SJCRH30 (cell line): ENCODE data around the gene MEIG1. TPM values are rescaled to one million over a fixed set of nuclear protein-coding genes. Genes with fewer than 3 reads are reported as not detected.
"Not testable (repeated sequence)": the region's sequence is repeated elsewhere in the genome, so short reads cannot be mapped to it uniquely, and the experiment has no call there.

Experiments
- DNase-seq, 2 experiments: peaks; one replicate each; pipeline ENCODE4 v3.0.0-alpha.2; 2015 to 2020
- H3K27ac ChIP-seq: fragments of 250-450 bp; sonication (Bioruptor Pico); 2 replicates; pipeline ENCODE4 v1.5.1; 2020; ENCODE audit warnings: mild to moderate bottlenecking, moderate library complexity
- H3K27me3 ChIP-seq: fragments of 250-450 bp; sonication (Bioruptor Pico); 2 replicates; pipeline ENCODE4 v1.5.1; 2020; ENCODE audit warnings: mild to moderate bottlenecking, moderate library complexity
- H3K36me3 ChIP-seq: fragments of 250-450 bp; sonication (Bioruptor Pico); 2 replicates; pipeline ENCODE4 v1.5.1; 2020; ENCODE audit warnings: mild to moderate bottlenecking, moderate library complexity
- H3K4me1 ChIP-seq: fragments of 250-450 bp; sonication (Bioruptor Pico); 2 replicates; pipeline ENCODE4 v1.5.1; 2020; ENCODE audit warnings: mild to moderate bottlenecking, moderate library complexity
- H3K4me3 ChIP-seq: fragments of 250-450 bp; sonication (Bioruptor Pico); 2 replicates; pipeline ENCODE4 v1.5.1; 2020; ENCODE audit warnings: mild to moderate bottlenecking, moderate library complexity
- H3K9me3 ChIP-seq: fragments of 250-450 bp; sonication (Bioruptor Pico); replicated peaks from 2 replicates; pipeline ENCODE4 v1.5.1; 2020; ENCODE audit warnings: mild to moderate bottlenecking, moderate library complexity
- total RNA-seq: library from RNA; depleted of rRNA; stranded (reverse); fragments of >200 nt; shearing (Covaris generic); gene quantifications from 2 replicates; pipeline ENCODE4 v1.2.3, GENCODE V29; 2014

MEIG1 gene
- total RNA-seq, 1 experiment from 2014 or later = not detected

DNA sequence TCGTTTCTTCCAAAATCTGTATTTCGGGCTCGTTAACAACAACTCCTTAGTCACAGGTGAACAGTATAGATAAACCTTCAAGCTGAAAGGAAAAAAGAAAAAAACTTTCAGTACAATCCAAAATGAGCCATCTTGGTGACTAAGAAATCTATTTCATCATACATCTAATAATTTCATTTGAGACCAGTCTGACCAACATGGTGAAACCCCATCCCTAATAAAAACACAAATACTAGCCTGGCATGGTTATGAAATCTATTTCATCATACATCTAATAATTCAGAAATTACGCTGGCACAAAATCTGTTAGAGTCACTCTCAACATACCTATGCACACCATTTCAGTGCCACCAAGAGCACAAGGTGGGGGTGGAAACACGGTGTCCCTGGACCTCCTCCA lies 14.1 kb upstream of the MEIG1 start:
- no peak overlapping the region for H3K4me3 ChIP-seq
- no peaks in the 10 kb centered on the region for H3K4me1 ChIP-seq
- H3K36me3 ChIP-seq = peaks cover 16% of the 10 kb centered on the region
- H3K27me3 ChIP-seq = no peaks in the 10 kb centered on the region
- DNase-seq = no peak
- no peaks in the 10 kb centered on the region for H3K9me3 ChIP-seq
- no peak overlapping the region for H3K27ac ChIP-seq

DNA sequence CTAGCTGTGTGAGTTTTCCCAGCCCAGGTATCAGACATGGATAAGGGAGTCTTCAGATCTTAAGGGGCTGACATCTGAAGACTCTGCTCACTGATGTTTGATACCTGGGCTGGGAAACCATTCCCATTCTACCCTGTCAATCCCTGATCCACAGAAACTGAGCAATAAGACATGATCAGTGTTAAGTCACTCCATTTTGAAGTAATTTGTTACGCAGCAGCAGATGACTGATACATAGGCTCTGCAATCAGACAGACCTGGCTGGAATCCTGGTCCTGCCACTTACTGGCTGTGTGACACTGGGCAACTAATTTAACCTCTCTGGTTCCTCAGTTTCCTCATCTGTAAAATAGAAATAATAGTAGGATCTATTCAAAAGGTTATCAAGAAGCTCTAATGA lies 11.9 kb upstream of the MEIG1 start:
- Histone ChIP-seq H3K36me3 (peaks cover 16% of the 10 kb centered on the region), H3K4me1 (no peaks in the 10 kb centered on the region)
- DNase-seq = no peak

DNA sequence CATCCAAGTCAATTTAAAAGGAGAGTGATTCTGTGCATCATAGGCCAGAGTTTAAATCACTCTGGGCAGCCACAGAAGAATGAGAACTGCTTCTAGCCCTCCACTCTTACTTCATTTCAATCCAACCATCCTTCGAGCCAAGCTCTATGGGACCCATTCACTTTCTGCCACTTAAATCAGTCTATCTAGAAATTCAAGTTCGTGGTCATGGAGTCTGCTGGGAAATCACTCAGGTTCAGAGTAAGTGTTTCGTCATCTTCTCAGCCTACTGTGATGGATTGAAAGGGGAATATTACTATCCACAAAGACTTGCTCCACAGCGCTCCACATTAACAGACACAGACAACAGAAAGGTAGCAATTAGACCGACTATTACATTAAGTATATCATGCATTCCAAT lies 9.9 kb upstream of the MEIG1 start:
- Histone ChIP-seq H3K27ac (no peak overlapping the region), H3K4me3 (no peak overlapping the region), H3K36me3 (peaks cover 13% of the 10 kb centered on the region), H3K9me3 (no peaks in the 10 kb centered on the region), H3K27me3 (no peaks in the 10 kb centered on the region), H3K4me1 (no peaks in the 10 kb centered on the region)
- DNase-seq = no peak

More for the DNA sequence above, 11.9 kb upstream of the MEIG1 start:
- Histone ChIP-seq H3K27ac (no peak overlapping the region), H3K4me3 (no peak overlapping the region), H3K9me3 (no peaks in the 10 kb centered on the region), H3K27me3 (no peaks in the 10 kb centered on the region)

DNA sequence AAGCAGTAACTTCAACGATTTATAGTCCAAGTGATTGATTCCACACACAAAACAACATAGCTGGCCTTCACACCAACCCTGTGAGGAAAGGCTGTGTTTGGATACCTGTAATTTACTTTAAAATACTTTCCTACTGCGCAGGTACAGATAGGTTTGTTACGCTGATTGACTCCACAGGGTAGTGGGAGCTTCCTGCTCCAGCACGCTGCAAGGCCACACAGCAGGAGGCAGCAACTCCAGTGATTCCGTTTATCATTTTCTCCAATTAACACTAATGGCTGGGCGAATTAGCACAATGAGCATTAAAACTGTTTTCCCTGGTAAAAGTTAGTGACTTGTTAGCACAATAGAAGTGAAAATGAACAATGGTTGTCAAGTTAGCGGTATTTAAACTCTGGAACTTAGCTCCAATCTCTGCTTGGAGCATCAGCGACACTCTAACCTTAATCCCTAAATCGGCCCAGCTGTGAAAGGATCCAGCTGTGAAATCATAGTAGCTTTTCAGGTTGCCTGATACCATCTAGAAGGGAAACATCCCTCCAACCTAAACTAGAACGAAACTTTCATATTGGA lies 6.3 kb upstream of the MEIG1 start:
- Histone ChIP-seq H3K27ac (peak overlapping the region; percentile 74), H3K27me3 (no peaks in the 10 kb centered on the region), H3K36me3 (peaks cover 4% of the 10 kb centered on the region), H3K4me1 (no peaks in the 10 kb centered on the region), H3K4me3 (peak overlapping the region; percentile 81), H3K9me3 (no peaks in the 10 kb centered on the region)
- DNase-seq = peak in 1 of 2 experiments; percentile 30

DNA sequence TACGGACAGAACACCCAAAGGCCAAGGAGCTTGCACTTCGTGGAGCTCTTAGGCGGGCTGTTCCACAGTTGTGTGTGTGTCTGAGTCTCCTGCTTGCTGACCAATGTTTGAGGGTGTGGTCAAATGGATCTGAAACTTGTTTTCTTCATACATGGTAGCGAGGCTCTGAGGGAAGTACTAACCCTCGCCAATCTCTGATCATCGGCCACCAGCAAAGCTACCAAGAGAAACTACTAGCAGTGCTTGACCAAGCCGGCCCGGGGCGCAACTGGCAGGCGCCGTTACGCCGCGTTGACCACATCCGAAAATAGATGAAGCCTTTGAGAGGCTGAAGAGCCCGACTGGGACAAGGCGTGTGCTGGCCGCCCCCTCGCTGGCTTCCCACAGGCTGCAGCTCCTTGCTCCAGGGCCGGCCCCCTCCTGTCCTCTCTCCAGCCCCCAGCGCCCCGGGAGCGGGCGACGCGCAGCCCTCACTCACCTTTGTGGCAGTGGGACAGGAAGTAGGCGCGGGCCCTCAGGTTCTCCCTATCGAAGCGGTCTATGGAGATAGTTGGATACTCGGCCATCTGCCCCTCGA lies 5.7 kb upstream of the MEIG1 start:
- H3K4me1 ChIP-seq = no peaks in the 10 kb centered on the region
- H3K27me3 ChIP-seq = no peaks in the 10 kb centered on the region
- peak in 1 of 2 experiments; percentile 55 for DNase-seq
- H3K27ac ChIP-seq = peak overlapping the region; percentile 74
- H3K36me3 ChIP-seq = no peaks in the 10 kb centered on the region
- H3K4me3 ChIP-seq = peak overlapping the region; percentile 81
- H3K9me3 ChIP-seq = no peaks in the 10 kb centered on the region

DNA sequence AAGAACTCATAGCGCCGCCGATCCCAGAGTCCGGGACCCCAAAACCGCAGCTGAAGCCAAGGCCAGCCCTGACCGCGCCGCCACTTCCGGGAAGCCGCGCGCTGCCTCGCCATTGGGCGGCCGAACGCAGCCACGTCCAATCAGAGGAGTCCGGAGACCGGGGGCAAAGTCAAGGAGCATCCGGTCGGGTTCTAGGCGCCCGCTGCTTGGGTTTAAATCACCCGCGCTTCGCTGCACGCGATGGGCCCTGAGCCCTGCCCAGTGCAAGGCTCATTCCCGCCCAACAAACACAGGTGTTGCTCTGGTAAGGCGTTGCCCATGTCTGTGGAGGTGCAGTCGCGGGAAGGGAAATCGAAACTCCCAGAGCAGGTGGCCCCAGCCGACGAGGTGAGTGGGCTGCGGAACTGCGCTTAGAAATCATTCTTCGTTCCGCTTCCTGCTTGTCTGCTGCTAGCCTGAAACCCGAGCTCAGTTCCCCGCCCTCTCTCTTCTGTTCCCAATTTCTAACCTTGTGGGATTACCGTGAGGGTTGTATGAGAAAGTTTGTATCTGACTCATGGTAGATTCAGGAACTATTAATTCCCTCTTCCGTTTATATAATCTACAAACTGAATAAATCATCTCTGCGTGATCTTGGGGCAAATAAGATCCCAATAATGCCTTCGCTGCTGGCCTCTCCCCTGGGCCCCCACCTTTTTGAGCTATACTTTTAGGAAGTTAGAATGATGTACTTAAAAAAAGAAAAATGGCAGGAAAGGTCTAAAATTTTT lies 5.0 kb upstream of the MEIG1 start, which contains the start of gene DCLRE1C:
TSS of gene DCLRE1C (minus strand) at position 96 of the 770 bp plus-strand sequence. CDS start at position 10, 86 bp downstream.
- H3K4me3 ChIP-seq = peak within 1 kb of the TSS; percentile 81
- H3K9me3 ChIP-seq = no peaks in the 10 kb centered on the region
- DNase-seq = peak; percentile 89 to 91
- no peaks in the 10 kb centered on the region for H3K27me3 ChIP-seq
- no peaks in the 10 kb centered on the region; the same call in 1 of the 2 replicates for H3K4me1 ChIP-seq
- peak within 1 kb of the TSS; percentile 74 for H3K27ac ChIP-seq
- no peaks in the 10 kb centered on the region for H3K36me3 ChIP-seq

DNA sequence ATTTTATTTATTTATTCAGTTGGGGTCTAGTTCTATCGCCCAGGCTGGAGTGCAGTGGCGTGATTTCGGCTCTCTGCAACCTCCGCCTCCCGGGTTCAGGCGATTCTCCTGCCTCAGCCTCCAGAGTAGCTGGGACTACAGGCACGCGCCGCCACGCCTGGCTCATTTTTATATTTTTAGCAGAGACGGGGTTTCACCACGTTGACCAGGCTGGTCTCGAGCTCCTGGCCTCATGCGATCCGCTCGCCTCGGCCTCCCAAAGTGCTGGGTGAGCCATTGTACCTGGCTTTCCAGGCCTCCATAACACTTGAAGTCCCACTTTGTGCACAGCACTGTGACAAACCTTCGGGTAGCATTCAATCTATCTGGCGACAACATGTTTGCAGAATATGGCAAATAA lies 4.3 kb upstream of the MEIG1 start:
- peak overlapping the region; percentile 74 for H3K27ac ChIP-seq
- H3K4me3 ChIP-seq = peak overlapping the region; percentile 81
- no peaks in the 10 kb centered on the region for H3K9me3 ChIP-seq
- DNase-seq = no peak
- H3K27me3 ChIP-seq = no peaks in the 10 kb centered on the region
- H3K36me3 ChIP-seq = no peaks in the 10 kb centered on the region
- no peaks in the 10 kb centered on the region; the same call in 1 of the 2 replicates for H3K4me1 ChIP-seq

DNA sequence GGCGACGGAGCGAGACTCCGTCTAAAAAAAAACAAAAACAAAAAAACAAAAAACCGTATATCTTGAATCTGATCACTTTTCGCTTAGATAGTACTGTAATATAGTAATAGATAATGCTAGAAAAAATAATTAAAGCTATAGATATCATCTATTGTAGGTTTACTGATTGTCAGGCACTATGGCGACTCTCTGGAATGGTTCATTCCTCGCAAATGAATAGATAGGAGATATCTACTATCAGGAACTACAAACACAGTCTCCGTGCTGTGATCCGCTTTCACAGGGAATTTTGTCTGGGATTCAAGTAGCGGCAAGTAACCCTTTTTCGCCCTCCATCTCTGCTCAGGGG lies 342 bp upstream of the MEIG1 start:
- Histone ChIP-seq H3K27me3 (no peaks in the 10 kb centered on the region), H3K9me3 (no peaks in the 10 kb centered on the region), H3K36me3 (no peaks in the 10 kb centered on the region), H3K4me3 (peak overlapping the region; percentile 71), H3K4me1 (no peaks in the 10 kb centered on the region; the same call in 1 of the 2 replicates), H3K27ac (peak overlapping the region; percentile 81; the same call in 1 of the 2 replicates)
- no peak for DNase-seq

DNA sequence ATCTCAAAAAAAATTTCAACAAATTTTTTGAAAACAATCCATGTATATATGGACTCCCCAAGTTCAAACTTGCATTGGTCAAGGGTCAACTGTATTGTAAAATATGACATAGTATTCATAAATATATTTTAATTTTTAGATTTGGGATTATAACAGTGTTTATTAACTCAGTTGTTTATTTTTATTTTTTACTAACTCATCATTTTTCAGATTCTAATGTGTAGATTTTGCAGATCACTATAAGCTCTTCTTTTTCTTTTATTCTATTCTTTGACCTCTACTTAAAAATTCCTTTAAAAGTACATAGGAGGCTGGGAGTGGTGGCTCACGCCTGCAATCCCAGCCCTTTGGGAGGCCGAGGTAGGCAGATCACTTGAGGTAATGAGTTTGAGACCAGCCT lies 8.7 kb downstream of the MEIG1 start:
- DNase-seq = no peak
- no peaks in the 10 kb centered on the region for H3K36me3 ChIP-seq
- H3K4me1 ChIP-seq = no peaks in the 10 kb centered on the region
- H3K9me3 ChIP-seq = no peaks in the 10 kb centered on the region
- no peak overlapping the region for H3K4me3 ChIP-seq
- H3K27me3 ChIP-seq = no peaks in the 10 kb centered on the region
- no peak overlapping the region for H3K27ac ChIP-seq

DNA sequence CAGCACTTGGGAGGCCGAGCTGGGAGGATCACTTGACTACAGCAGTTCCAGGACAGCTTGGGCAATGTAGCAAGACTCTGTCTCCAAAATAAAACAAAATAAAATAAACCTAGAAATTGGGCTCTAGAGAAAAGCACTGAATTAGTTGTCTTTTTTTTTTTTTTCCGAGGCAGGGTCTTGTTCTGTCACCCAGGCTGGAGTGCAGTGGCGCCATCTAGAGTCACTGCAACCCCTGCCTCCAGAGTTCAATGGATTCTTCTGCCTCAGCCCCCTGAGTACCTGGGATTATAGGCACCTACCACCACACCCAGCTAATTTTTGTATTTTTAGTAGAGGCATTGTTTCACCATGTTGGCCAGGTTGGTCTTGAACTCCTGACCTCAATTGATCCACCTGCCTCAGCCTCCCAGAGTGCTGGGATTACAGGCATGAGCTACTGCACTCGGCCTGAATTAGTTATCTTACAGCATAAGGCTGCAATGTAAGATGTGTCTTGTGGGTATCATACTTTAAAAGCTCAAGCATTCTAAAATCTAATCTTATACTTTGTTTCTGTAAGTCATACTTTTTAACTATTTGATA lies 12.8 kb downstream of the MEIG1 start:
- H3K4me1 ChIP-seq = no peaks in the 10 kb centered on the region
- H3K4me3 ChIP-seq = no peak overlapping the region
- peak; percentile 16 to 42 for DNase-seq
- no peaks in the 10 kb centered on the region for H3K27me3 ChIP-seq
- no peaks in the 10 kb centered on the region for H3K36me3 ChIP-seq
- no peak overlapping the region for H3K27ac ChIP-seq
- H3K9me3 ChIP-seq = no peaks in the 10 kb centered on the region

DNA sequence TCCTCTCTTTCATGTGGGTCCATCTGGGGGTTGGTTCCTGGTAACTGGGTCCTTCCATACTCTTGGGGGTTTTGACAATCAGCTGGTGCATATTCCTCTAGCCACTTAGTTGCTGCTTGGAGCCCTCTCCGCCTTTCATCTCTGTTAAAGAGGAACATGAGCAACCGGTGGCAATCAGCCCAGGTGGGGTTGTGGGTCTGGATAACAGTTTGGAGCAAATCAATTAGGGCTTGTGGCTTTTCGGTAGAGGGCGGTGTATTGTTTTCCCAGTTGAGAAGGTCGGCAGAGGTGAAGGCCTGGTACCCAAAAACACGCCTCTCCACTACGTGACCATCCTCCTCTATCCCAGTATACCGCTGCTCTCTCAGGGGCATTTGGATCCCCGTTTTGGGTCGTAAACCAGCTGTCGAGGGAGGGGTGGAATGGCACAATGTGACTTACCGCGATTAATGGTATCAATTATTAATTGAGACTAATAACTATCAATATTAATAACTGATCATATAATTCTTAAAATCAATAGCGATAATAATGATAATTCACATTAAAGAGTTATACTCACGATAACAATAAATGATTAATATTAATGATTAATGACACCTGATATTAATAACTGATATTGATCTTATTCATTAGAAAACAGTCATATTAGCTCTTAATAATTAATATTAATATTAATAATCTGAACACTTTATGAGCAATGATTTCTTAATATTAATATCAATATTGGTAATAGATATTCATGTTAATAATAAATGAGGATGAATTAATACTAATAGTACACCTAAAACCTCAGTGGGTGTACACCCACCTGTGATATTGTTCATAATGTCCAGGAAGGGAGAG lies 15.2 kb downstream of the MEIG1 start:
- not testable (repeated sequence) for H3K27me3 ChIP-seq, H3K27ac ChIP-seq, H3K4me1 ChIP-seq, H3K4me3 ChIP-seq, DNase-seq, H3K36me3 ChIP-seq, H3K9me3 ChIP-seq

DNA sequence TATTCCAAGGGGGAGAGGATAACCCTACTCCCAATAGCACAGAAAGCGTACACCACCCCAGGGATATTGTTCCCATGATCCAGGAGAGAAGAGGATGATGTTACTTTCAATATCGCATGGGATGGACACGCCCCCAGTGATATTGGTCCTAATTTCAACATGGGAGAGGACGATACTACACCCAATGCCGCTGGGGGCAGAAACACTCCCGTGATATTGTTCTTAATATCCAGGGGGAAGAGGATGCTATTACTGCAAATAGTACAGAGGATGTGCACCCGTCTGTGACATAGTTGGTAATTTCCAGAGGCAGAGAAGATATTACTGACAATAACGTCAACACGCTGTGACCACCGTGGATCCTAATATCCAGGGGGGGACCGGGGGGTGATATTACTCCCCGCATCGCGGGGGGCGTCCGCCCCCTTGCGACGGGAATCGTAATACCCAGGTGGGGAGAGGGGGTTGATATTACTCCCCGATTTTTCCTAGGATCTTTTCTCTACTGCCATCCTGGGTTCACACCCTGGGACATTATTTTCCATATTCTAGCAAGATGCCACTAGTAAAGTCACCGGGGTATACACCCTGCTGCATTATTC lies 16.6 kb downstream of the MEIG1 start:
- Histone ChIP-seq H3K27ac (no peak overlapping the region), H3K27me3 (no peaks in the 10 kb centered on the region), H3K9me3 (no peaks in the 10 kb centered on the region; the same call in 1 of the 2 replicates), H3K4me1 (no peaks in the 10 kb centered on the region), H3K4me3 (no peak overlapping the region), H3K36me3 (no peaks in the 10 kb centered on the region)
- DNase-seq = no peak

DNA sequence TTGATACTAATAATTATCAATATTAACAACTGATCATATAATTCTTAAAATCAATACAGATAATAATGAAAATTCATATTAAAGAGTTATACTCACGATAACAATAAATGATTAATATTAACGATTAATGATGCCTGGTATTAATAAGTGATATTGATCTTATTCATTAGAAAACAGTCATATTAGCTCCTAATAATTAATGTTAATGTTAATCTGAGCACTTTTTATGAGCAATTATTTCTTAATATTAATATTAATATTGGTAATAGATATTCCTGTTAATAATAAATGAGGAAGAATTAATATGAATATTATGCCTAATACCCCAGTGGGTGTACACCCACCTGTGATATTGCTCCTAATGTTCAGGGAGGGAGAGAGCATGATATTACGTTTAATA lies 23.6 kb downstream of the MEIG1 start:
- H3K36me3 ChIP-seq = no peaks in the 10 kb centered on the region
- H3K9me3 ChIP-seq = no peaks in the 10 kb centered on the region; the same call in 1 of the 2 replicates
- H3K4me3 ChIP-seq = no peak overlapping the region
- no peaks in the 10 kb centered on the region for H3K27me3 ChIP-seq
- no peak overlapping the region for H3K27ac ChIP-seq
- H3K4me1 ChIP-seq = no peaks in the 10 kb centered on the region
- no peak for DNase-seq

DNA sequence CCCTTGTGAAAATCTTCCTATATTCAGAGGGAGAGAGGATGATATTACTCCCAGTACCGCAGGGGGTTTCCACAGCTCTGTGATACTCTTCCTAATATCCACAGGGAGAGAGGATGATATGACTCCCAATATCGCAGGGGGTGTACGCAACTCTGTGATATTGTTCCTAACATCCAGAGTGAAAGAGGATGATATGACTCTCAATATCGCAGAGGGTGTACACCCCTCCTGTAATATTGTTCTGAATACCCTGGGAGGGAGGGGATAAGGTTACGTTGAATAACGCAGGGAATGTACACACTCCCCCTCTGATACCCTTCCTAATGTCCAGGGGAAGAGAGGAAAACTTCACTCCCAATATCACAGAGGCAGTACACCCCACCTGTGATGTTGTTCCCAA lies 30.4 kb downstream of the MEIG1 start:
- H3K27ac ChIP-seq, DNase-seq, H3K27me3 ChIP-seq, H3K36me3 ChIP-seq, H3K4me1 ChIP-seq, H3K4me3 ChIP-seq, H3K9me3 ChIP-seq: not testable (repeated sequence)
